ENCODE measurements around the gene ARHGAP4.

- TF ChIP-seq ZNF274 (IDR thresholded peaks at IDR 0.05; ENCODE audit: low read depth, low read length) = no peak
- TF ChIP-seq YY1 (IDR thresholded peaks at IDR 0.05; ENCODE audit: insufficient read depth, insufficient read length) = no peak
Measured at GRCh38 chrX:153865685-153866084, 60.4 kb downstream of the ARHGAP4 start.

Data from NT2/D1 (cell line).